ENCODE data around the gene GKAP1.
"Not testable (repeated sequence)": the region's sequence is repeated elsewhere in the genome, so short reads cannot be mapped to it uniquely, and the experiment has no call there.

DNA sequence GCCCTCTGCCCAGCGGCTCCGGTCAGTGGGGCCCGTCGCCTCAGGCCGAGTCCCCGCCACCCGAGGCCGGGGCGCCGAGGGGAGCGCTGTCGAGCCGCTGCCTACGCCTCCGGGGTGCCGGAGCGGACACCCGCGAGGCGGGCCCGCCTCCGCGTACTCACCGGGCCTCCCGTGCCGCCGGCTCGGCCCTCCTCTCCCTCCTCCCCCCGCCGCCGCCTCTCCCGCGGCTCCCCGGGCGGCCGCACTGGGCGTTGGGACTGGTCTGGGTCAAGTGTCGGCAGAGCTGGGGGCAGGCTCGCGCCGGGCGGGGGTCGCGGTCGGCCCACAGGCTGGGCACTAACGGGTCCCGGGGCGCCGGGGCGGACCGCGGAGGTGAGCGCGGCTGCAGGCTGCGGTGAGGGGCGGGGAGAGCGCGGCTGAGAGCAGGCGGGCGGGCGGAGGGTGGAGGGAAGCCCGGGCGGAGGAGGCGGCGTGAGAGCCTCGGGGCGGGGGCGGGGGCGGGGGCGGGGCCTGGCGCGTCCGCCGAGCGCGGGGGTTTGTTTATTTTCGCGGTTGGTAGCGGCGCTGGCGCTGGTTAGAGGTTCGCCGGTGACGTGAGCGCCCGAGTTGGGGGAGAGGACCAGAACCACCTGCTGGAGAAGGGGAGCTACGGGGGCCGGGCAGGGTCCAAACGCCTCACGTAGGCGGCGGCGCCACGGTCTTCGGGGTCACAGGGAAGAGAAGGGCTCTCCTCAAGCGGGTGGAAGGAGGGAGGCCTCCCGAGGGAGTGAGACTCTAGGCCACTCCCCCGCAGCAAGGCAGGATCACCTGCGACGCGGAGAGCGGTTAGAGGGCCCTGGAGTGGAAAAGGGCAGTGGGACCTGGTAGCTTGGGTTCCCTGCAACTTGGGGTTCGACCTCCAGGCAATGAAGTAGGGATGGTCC is at the start of gene GKAP1:
- peak; percentile 74 for TF ChIP-seq ZNF629 (tag by site-specific recombination; IDR thresholded peaks at IDR 0.05)
- not testable (repeated sequence) for TF ChIP-seq ZEB2 (tag by site-specific recombination; IDR thresholded peaks at IDR 0.05); ZSCAN30 (tag by site-specific recombination; IDR thresholded peaks at IDR 0.05); ZNF112 (tag by site-specific recombination; IDR thresholded peaks at IDR 0.05); ZNF398 (tag by site-specific recombination; IDR thresholded peaks at IDR 0.05); ZNF274 (IDR thresholded peaks at IDR 0.05; ENCODE audit: low read length); ZNF274 (tag by site-specific recombination; IDR thresholded peaks at IDR 0.05; ENCODE audit: borderline replicate concordance); TCF7L2 (IDR thresholded peaks at IDR 0.05; ENCODE audit: borderline replicate concordance, low read depth, low read length); ZNF140 (tag by site-specific recombination; IDR thresholded peaks at IDR 0.05); HIC1 (tag by site-specific recombination; IDR thresholded peaks at IDR 0.05); KLF1 (tag by site-specific recombination; IDR thresholded peaks at IDR 0.05); ZNF292 (tag by site-specific recombination; IDR thresholded peaks at IDR 0.05; ENCODE audit: borderline replicate concordance, low read depth); ZNF423 (tag by site-specific recombination; IDR thresholded peaks at IDR 0.05)
- TF ChIP-seq, protein P1, sequence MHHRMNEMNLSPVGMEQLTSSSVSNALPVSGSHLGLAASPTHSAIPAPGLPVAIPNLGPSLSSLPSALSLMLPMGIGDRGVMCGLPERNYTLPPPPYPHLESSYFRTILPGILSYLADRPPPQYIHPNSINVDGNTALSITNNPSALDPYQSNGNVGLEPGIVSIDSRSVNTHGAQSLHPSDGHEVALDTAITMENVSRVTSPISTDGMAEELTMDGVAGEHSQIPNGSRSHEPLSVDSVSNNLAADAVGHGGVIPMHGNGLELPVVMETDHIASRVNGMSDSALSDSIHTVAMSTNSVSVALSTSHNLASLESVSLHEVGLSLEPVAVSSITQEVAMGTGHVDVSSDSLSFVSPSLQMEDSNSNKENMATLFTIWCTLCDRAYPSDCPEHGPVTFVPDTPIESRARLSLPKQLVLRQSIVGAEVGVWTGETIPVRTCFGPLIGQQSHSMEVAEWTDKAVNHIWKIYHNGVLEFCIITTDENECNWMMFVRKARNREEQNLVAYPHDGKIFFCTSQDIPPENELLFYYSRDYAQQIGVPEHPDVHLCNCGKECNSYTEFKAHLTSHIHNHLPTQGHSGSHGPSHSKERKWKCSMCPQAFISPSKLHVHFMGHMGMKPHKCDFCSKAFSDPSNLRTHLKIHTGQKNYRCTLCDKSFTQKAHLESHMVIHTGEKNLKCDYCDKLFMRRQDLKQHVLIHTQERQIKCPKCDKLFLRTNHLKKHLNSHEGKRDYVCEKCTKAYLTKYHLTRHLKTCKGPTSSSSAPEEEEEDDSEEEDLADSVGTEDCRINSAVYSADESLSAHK (tag by site-specific recombination; IDR thresholded peaks at IDR 0.05) = not testable (repeated sequence)

Data from HEK293 (cell line).